GM19043 (cell line): ENCODE measurements around the gene HAUS1.
"Not testable (repeated sequence)": the region's sequence is repeated elsewhere in the genome, so short reads cannot be mapped to it uniquely, and the experiment has no call there.

Experiments
- ATAC-seq: cut with Tn5 transposase; IDR thresholded peaks from one replicate; pipeline ENCODE4 v1.9.1; 2021; ENCODE audit warnings: low read depth; ENCODE audit not compliant: unreplicated experiment

HAUS1 gene

GRCh38 chr18:46155641-46156051 lies 51.5 kb downstream of the HAUS1 start:
- ATAC-seq, result no peak

GRCh38 chr18:46156124-46156745 lies 52.0 kb downstream of the HAUS1 start:
- ATAC-seq, result no peak

- ATAC-seq, result no peak
These were observed 52.7 kb downstream of the HAUS1 start for GRCh38 chr18:46156843-46157242.

GRCh38 chr18:46158499-46158898 lies 54.3 kb downstream of the HAUS1 start:
- no peak for ATAC-seq

- ATAC-seq, result no peak
These were observed 56.0 kb downstream of the HAUS1 start for GRCh38 chr18:46160050-46160798.

- not testable (repeated sequence) for ATAC-seq
These were observed 56.7 kb downstream of the HAUS1 start for GRCh38 chr18:46160840-46161239.

- ATAC-seq, result no peak
These were observed 57.7 kb downstream of the HAUS1 start for GRCh38 chr18:46161703-46162396.

GRCh38 chr18:46163091-46163490 lies 58.9 kb downstream of the HAUS1 start:
- no peak for ATAC-seq

GRCh38 chr18:46163941-46164499 lies 59.8 kb downstream of the HAUS1 start:
- ATAC-seq, result no peak

- not testable (repeated sequence) for ATAC-seq
These were observed 60.3 kb downstream of the HAUS1 start for GRCh38 chr18:46164502-46164901.

GRCh38 chr18:46164920-46165319 lies 60.7 kb downstream of the HAUS1 start:
- no peak for ATAC-seq

- ATAC-seq, result no peak
These were observed 62.2 kb downstream of the HAUS1 start for GRCh38 chr18:46166261-46166970.

- peak; percentile 97 for ATAC-seq
These were observed 63.8 kb downstream of the HAUS1 start for GRCh38 chr18:46167971-46168370.

- no peak for ATAC-seq
These were observed 65.3 kb downstream of the HAUS1 start for GRCh38 chr18:46169464-46169941.

GRCh38 chr18:46171331-46171730 lies 67.1 kb downstream of the HAUS1 start:
- ATAC-seq, result no peak

- peak; percentile 85 for ATAC-seq
These were observed 69.5 kb downstream of the HAUS1 start for GRCh38 chr18:46173393-46174341.

- peak; percentile 22 for ATAC-seq
These were observed 70.3 kb downstream of the HAUS1 start for GRCh38 chr18:46174342-46175041.

GRCh38 chr18:46176001-46176400 lies 71.8 kb downstream of the HAUS1 start:
- no peak for ATAC-seq
